ENCODE results near the gene C19orf38.
"Not testable (repeated sequence)": the region's sequence is repeated elsewhere in the genome, so short reads cannot be mapped to it uniquely, and the experiment has no call there.

The C19orf38 gene

GRCh38 chr19:10855879-10856522, 7.8 kb downstream of the C19orf38 start:
- peak; percentile 47 for TF ChIP-seq CTCF (IDR thresholded peaks at IDR 0.05; ENCODE audit: extremely low read depth, missing control alignments)
- no peak for DNase-seq (ENCODE audit: low spot score)

GRCh38 chr19:10856899-10857298, 8.7 kb downstream of the C19orf38 start:
- not testable (repeated sequence) for DNase-seq (ENCODE audit: low spot score)

- DNase-seq (ENCODE audit: low spot score) = peak; percentile 48
- peak; percentile 79 for TF ChIP-seq CTCF (IDR thresholded peaks at IDR 0.05; ENCODE audit: extremely low read depth, missing control alignments)
These were observed 10.1 kb downstream of the C19orf38 start for GRCh38 chr19:10858204-10858828.

GRCh38 chr19:10861103-10861651, 13.0 kb downstream of the C19orf38 start:
- no peak for DNase-seq (ENCODE audit: low spot score)
- TF ChIP-seq CTCF (IDR thresholded peaks at IDR 0.05; ENCODE audit: extremely low read depth, missing control alignments) = peak; percentile 26

GRCh38 chr19:10862561-10863106, 14.4 kb downstream of the C19orf38 start:
- no peak for DNase-seq (ENCODE audit: low spot score)
- no peak for TF ChIP-seq CTCF (IDR thresholded peaks at IDR 0.05; ENCODE audit: extremely low read depth, missing control alignments)

GRCh38 chr19:10863107-10863717, 15.0 kb downstream of the C19orf38 start:
- TF ChIP-seq CTCF (IDR thresholded peaks at IDR 0.05; ENCODE audit: extremely low read depth, missing control alignments) = no peak
- DNase-seq (ENCODE audit: low spot score) = no peak

- peak; percentile 86 for TF ChIP-seq CTCF (IDR thresholded peaks at IDR 0.05; ENCODE audit: extremely low read depth, missing control alignments)
- DNase-seq (ENCODE audit: low spot score) = peak; percentile 82
These were observed 16.3 kb downstream of the C19orf38 start for GRCh38 chr19:10864538-10864899.

Data from GM20000 (cell line).